ENCODE data around the gene ABCD1. TPM values are rescaled to one million over a fixed set of nuclear protein-coding genes. Genes with fewer than 3 reads are reported as not detected.

ABCD1 gene
- total RNA-seq, 1 donor from 2014 or later: 11.0 TPM

DNA sequence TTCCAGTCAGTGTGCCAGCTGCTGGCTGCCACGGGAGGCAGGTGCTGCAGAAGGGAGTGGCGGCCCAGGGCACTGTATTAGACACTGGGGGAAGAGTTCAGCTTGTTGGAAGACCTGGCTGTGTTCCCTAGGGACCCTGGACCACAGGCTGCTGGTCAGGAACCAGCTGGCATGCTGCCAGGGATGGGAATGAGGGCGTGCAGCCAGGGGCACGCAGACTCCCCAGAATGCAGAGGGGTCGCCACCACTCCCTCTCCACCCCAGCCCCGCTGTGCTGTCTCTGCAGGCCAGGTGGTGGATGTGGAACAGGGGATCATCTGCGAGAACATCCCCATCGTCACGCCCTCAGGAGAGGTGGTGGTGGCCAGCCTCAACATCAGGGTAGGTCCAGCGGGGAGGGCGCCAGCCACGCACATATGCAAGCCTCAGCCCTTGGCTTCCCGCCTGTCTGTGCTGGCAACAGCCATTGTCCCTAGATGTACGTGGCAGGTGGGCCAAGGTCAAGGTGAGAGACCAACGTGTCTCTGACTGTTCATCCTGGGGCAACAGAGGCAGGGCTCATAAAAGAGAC lies 12.3 kb downstream of the ABCD1 start:
- Histone ChIP-seq H3K36me3 (no peaks in the 10 kb centered on the region), H3K4me3 (no peak overlapping the region), H3K4me1 (no peaks in the 10 kb centered on the region), H3K27ac (no peak overlapping the region), H3K9me3 (no peaks in the 10 kb centered on the region), H3K27me3 (no peaks in the 10 kb centered on the region)
- intact Hi-C loops (cut with DNase I): no loop called here
- no peak for TF ChIP-seq POLR2A (IDR thresholded peaks at IDR 0.05)
- no peak for TF ChIP-seq CTCF (IDR thresholded peaks at IDR 0.05)
- no peak for TF ChIP-seq POLR2AphosphoS5 (IDR thresholded peaks at IDR 0.05; ENCODE audit: insufficient read depth in 1 of 2, low read depth in 1 of 2)
- DNase-seq (ENCODE audit: extremely low spot score in 2 of 2): no peak

GRCh38 chrX:153738056-153738605 lies 13.5 kb downstream of the ABCD1 start:
- no peak for TF ChIP-seq POLR2A (IDR thresholded peaks at IDR 0.05)
- TF ChIP-seq POLR2AphosphoS5 (IDR thresholded peaks at IDR 0.05; ENCODE audit: insufficient read depth in 1 of 2, low read depth in 1 of 2): no peak
- no peak for TF ChIP-seq CTCF (IDR thresholded peaks at IDR 0.05)
- Histone ChIP-seq H3K27ac (no peak overlapping the region), H3K4me3 (no peak overlapping the region), H3K4me1 (no peaks in the 10 kb centered on the region), H3K27me3 (no peaks in the 10 kb centered on the region), H3K36me3 (no peaks in the 10 kb centered on the region), H3K9me3 (no peaks in the 10 kb centered on the region)
- DNase-seq (ENCODE audit: extremely low spot score in 2 of 2): no peak
- intact Hi-C loops (cut with DNase I): no loop called here

- H3K4me3 ChIP-seq: no peak overlapping the region
- no peaks in the 10 kb centered on the region for H3K9me3 ChIP-seq
- H3K27ac ChIP-seq: no peak overlapping the region
- intact Hi-C loops (cut with DNase I): no loop called here
- no peak for DNase-seq (ENCODE audit: extremely low spot score in 2 of 2)
- H3K36me3 ChIP-seq: no peaks in the 10 kb centered on the region
- peaks cover 5% of the 10 kb centered on the region for H3K4me1 ChIP-seq
- H3K27me3 ChIP-seq: no peaks in the 10 kb centered on the region
- TF ChIP-seq POLR2AphosphoS5 (IDR thresholded peaks at IDR 0.05; ENCODE audit: insufficient read depth in 1 of 2, low read depth in 1 of 2): no peak
- no peak for TF ChIP-seq POLR2A (IDR thresholded peaks at IDR 0.05)
- no peak for TF ChIP-seq CTCF (IDR thresholded peaks at IDR 0.05)
These were observed 15.3 kb downstream of the ABCD1 start for GRCh38 chrX:153739754-153740486.

- H3K4me3 ChIP-seq: no peak overlapping the region
These were observed 16.1 kb downstream of the ABCD1 start for GRCh38 chrX:153740631-153741222.

More at GRCh38 chrX:153740631-153741222, 16.1 kb downstream of the ABCD1 start:
- Histone ChIP-seq H3K27ac (no peak overlapping the region), H3K4me1 (peaks cover 5% of the 10 kb centered on the region), H3K9me3 (no peaks in the 10 kb centered on the region), H3K36me3 (no peaks in the 10 kb centered on the region), H3K27me3 (no peaks in the 10 kb centered on the region)
- intact Hi-C loops (cut with DNase I): no loop called here
- DNase-seq (ENCODE audit: extremely low spot score in 2 of 2): no peak
- TF ChIP-seq CTCF (IDR thresholded peaks at IDR 0.05) (no peak), POLR2A (IDR thresholded peaks at IDR 0.05) (no peak), POLR2AphosphoS5 (IDR thresholded peaks at IDR 0.05; ENCODE audit: insufficient read depth in 1 of 2, low read depth in 1 of 2) (no peak)
